HG03439 (cell line): Measurements from ENCODE around the gene ATP5PD.
"Not testable (repeated sequence)": the region's sequence is repeated elsewhere in the genome, so short reads cannot be mapped to it uniquely, and the experiment has no call there.

Experiments used
- ATAC-seq: cut with Tn5 transposase; IDR thresholded peaks from one replicate; pipeline ENCODE4 v1.9.1; 2021; ENCODE audit warnings: mild to moderate bottlenecking, moderate library complexity; ENCODE audit not compliant: unreplicated experiment

Gene ATP5PD

DNA sequence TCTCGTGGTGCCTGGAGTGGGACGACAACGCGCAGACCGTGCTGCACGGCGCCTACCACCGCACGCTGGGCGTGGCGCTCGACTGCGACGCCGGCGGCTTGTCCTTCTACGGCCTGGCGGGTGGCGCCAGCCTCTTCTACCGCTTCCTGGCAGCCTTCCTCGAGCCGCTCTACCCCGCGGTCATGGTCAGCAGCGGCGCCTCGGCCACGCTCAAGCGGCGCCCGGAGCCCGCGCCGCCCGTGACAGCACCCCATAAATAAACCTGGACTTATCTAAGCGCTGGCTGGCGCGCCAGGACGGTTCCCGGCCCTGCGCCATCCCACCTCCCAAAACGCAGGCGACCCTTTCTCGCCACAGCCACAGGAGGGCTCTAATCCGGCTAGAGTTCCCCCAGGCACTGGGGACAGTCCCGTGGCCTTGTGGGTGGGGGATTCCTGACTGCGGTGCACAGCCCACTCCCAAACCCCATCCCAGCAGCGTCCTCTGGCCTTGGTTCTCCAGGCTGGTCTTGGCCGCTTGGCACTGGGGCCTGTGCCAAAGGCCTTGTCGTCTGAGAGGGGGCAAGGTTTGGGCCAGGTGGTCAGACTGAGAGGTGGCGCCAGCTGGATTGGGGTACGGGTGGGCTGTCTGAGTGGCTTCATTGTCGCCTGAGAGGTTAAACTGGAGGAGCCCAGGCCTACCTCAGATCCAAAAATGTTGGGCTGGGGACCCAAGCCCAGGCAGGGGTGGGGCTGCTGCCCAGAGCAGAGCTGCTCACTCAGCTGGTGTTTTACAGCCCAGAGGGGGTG lies 30.9 kb upstream of the ATP5PD start:
- ATAC-seq = no peak

DNA sequence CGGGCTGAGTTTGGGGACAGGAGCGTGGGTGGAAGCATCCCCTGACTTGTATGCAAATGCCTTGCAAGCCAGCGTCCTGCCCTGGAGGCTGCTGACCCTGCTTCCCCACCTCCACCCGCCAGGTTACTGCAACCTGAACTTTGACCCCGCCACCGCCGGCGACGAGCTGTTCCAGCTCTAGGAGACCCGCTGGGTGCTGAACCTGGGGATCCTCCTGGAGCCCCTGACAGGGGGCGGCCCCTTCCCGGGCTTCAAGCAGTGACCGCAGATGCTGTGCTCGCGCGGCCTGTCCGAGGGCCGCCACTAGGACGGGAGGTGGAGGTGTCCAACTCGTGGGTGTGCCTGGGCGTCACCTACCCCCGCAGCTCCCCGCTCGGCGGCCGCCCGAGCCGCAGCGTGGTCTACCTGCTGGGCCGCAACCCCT lies 30.3 kb upstream of the ATP5PD start:
- no peak for ATAC-seq

DNA sequence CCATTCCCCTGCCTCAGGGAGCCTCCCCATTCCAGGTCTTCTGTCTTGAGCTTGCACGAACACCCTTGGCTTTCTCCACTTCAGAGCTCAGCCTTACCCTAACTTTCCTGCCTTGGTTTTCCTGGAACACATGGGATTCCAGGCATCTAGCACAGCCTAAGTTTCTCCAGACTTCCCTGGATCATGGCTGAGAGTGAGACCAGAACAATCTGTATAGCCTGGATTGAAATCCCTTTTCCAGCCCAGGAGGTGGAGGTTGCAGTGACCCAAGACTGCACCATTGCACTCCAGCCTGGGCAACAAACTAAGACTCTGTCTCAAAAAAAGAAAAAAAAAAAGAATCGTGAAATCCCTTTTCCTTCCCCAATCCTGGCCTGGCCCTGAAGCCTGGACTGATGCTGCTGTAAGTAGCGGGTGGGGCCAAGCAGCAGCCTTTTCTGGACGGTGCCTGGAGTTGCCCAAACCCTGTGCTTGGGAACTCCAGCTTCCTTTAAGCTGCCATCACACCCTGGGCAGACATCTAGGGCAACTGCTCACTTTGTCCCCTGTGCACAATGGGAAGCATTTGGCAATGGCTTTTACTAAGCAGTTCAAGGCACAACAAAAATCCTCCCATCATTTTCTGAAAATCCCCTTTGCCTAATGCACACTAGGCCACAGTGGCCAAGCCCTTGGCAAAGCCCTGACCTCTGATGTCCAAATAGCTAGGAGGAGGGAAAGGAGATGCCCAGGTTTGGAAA lies 29.0 kb upstream of the ATP5PD start:
- ATAC-seq = no peak

DNA sequence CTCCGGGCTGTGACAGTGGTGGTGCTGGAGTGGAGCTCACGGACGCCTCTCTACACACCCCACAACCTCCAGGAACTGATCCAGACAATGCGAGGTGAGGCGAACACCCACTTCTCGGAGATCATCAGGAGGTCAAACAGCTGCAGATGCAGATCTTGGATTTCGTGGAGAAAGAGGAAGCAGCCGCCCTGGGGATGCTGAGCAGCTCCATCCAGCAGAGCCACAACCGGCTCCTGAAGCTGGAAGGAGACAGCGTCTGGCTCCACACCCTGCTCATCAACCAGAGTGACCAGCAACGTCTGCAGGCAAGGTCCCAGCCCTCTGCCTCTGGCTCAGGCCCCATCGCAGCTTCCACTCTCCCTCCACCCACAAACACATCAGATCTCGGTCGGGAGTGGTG lies 27.8 kb upstream of the ATP5PD start:
- no peak for ATAC-seq

DNA sequence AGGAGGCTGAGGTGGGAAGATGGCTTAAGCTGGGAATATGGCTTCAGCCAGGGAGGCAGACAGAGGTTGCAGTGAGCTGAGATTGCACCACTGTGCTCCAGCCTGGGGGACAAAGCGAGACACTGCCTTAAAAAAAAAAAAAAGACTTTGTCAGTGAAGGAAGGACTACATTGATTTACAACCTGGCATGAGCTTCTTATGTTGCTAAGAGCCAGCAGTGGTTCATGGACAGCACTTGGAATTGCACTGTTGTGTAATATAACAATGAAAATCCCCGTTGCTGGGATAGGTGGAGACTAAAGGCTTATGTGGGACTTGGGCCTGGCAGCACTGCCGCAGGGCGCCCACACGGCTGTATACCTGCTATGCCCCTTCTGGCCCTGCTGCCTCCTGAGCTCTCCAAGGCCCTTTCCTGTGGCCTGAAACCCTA lies 26.9 kb upstream of the ATP5PD start:
- no peak for ATAC-seq

DNA sequence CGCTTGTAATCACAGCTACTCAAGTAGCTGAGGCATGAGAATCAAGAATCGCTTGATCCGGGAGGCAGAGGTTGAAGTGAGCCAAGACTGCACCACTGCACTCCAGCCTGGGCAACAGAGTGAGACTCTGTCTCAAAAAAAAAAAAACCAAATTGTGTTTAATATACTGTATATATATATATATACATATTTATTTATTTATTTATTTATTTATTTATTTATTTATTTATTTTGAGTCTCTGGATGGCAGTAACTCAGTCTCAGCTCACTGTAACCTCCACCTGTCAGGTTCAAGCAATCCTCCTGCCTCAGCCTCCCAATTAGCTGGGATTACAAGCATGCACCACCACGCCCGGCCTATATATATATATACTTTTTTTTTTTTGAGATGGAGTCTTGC lies 26.1 kb upstream of the ATP5PD start:
- not testable (repeated sequence) for ATAC-seq

DNA sequence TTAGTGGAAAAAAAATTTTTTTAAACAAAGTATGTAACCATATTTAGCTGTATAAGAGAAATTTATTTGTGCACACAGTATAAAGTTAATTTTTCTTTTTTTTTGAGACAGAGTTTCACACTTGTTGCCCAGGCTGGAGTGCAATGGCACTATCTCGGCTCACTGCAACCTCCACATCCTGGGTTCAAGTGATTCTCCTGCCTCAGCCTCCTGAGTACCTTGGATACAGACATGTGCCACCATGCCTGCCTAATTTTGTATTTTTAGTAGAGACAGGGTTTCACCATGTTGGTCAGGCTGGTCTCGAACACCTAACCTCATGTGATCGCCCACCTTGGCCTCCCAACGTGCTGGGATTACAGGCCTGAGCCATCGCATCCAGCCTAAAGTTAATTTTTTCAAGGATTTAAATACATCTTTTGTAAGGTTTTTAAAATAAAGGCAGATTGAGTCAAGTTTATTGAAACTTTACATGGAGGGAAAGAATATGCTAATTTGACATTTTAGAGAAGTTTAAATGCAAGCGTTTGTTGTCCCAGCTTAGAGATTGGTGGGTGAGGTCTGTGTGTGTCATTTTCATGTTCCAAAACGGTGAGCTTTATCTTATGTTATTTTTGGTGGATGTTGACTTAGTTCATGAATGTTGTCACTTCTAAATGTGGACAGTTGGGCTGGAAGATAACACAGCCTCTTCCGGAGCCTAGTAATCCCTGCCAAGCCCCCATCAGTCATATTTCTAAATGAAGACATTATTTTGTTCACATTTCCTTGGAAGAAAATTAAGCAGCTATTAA lies 24.9 kb upstream of the ATP5PD start:
- ATAC-seq = not testable (repeated sequence)

DNA sequence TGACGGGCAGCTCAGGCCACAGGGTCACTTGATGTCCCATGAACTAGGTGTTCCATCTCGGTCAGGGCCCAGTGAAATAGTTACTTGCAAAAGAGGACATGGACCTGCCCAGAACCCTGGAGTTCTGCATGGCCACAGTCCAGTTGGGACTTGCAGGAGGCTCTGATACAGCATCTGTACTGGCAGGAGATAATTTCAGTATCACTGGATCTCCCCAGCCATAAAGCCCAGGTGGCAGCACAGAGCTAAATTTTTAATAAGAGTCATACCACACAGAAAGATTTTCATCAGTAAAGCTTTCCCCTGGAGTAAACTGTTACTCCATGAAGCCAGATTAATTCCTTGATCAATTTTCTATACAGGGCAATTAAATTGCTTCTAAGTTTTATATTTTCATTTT lies 23.0 kb upstream of the ATP5PD start:
- ATAC-seq = no peak

DNA sequence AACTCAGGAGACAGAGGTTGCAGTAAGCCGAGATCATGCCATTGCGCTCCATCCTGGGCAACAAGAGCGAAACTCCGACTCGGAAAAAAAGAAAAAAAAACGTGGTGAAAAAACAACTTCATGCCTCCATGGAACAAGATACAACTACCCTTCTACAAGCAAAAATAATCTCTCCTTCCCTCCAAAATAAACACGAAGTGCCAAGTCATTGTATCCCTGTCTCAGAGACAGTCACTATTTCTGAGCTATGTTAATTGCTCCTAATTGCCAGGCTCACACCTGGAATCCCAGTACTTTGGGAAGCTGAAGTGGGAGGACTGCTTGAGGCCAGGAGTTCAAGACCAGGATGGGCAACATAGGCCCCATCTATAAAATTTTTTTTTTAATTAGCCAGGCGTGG lies 22.0 kb upstream of the ATP5PD start:
- no peak for ATAC-seq

DNA sequence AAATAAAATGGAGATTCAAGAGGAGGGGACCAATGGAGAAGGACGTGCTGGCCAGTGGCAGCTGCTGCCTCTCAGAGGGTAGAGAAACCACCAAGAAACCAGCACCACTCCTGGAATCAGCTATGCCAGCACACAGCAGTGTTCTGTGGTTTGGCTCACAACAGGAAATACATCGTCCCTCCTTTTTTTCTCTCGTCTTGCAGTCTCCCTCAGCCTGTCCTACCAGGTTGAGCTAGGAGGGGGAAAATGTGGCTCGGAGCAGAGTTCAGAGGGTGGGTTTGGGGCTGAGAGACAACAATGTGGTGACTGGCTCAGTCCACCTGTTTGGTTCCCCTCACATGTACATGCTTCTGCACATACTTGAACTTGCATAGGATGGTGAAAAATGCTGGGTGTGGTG lies 21.1 kb upstream of the ATP5PD start:
- ATAC-seq = no peak

DNA sequence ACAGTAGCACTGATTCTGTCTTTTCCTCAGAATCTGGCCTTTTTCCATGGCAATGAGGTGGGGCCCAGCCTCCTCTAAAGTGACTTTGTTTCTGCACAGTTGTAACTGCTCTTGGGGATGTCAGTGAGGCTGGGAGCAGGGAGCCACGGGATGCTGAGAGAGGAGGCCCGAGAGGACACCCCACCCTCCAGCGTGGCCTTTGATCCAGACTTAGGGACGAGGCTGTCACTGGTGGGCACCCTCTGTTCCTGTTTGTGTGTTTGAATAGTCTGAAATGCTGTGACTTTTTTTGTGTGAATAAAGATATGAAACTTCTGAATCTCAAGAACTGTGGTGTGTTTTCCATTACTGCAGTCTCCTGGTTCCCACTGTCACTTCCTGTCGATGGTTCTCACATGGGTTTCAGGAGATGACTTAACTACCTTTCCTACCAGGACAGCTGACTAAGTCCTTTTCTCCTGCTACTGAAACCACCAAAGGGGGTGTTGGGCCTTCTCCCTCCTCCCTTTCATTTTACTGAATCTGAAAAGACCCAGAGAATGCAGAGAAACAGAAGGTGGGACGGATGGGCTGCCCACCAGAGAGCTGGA lies 18.9 kb upstream of the ATP5PD start:
- ATAC-seq = no peak

DNA sequence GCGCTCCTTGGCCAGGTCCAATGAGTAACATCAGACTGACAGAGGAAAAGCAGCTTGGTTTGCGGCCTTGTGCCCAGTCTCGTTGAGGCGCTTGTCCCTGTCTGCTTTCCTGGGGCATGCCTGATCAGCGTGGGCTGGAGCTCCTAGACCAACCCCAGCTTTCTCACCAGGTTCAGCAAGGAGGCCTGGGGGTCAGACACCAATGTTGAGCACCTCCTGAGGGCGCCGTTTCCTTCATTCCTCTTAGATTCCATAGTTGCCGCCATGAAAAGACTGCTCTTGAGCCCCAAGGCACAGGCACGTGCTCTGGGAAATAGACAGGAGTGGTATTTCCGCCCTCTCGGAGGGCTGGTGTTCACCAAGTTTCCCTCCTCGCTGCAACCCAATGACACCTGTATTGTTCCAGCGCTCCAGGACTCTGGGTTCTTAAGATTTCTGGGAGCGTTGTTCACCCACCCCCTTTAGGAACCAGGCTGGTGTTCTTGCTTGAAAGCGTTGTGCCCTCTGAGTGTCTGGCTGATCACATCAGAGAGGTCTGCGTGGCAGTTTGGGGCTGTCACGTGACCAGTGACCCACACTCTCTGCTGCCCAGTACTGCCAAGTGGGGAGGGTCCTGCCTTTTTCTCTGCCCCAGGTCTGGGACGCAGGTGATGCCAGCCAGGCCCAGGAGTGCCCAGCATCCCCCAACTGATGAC lies 18.2 kb upstream of the ATP5PD start:
- ATAC-seq = no peak

DNA sequence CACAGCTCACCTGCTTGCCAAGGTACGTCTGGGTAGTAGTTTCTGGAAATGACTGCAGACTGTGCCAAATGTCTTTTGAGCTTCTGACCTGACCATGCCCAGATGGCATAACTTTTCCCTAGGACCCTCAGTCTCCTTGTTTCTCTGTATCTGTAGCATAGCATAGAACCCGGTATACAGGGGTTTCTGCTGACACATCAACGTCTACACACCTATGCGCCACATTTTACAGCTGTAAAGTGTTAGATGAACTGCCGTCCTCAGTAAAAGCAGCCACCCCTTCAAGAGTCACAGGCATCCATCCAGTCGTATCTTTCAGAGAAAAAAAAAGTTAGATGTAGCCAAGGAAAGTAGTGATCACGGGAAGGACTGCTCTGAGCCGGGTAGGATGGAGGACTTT lies 17.7 kb upstream of the ATP5PD start:
- no peak for ATAC-seq

DNA sequence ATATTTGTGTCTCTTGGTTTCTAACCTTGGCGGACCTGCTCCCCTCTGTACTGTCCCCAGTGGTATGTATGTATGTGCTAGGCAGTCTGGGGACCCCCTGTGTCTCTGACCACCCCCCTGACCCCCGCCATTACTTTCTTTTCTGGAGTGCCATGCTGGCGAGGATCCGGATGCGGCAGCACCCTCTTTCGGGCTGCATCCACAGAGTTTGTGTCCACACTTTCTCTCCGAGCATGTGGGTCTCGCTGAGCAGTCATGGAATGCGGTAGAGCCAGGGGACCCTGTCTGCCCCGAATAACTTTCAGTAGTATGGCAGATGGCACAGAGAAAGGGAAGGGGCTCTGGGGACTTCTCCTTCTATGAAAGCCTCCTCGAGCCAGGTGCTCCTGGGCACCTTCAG lies 17.3 kb upstream of the ATP5PD start:
- no peak for ATAC-seq

DNA sequence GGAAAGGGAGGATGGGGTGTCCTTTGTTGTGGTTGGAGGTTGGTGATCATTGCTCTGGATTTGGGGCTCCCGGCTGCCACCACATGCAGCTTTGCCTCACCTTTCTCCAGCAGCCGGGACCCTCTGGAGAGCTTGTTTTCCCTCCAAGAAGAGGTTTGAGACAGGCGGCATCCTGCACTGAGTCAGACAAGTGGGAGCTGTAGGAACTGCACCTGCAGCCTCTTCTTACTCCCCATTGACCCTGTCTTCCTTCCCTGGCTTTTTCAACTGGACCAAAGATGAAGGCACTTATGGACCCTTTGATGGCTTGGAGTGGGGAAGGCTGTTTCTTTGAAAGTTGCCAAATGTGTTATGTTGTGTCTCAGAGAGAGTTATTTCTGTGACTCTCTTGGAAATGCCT lies 16.9 kb upstream of the ATP5PD start:
- ATAC-seq = no peak

DNA sequence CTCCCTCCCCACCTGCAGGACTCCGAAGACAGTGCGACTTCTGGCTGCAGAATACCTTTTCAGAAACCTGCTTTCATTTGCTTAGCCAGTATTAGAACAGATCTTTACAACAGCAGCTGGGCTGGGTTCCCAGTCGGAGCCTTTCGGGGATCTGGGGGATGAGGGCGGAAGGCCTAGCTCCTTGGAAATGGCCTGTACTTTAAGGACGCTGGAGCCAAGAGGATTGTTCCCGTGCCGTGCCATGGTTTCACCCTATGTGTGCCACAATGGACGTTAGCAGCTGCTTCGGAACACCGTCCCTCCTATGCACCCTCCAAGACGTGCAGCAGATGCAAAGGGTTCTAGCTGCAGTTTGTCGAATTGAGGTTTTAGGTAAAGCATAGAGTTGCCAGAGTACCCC lies 16.4 kb upstream of the ATP5PD start:
- ATAC-seq = no peak

DNA sequence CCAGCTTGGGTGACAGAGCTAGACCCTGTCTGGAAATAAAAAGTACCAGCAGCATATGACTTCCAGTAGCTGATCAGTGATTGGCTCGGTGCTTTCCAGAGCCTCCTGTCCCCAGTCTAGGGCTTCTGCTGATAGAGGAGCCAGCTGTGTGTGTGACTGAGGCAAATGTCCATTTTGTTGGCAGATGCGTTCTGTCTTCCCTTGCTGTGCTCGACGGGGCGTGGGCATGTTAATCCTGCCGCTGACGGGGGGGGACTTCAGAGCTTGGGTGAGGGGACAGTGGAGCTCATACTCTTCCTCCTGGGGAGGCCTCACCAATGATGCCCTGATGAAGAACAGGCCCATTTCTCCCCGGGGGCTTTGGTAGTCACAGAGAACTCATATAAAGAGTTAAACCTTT lies 14.8 kb upstream of the ATP5PD start:
- ATAC-seq = no peak

DNA sequence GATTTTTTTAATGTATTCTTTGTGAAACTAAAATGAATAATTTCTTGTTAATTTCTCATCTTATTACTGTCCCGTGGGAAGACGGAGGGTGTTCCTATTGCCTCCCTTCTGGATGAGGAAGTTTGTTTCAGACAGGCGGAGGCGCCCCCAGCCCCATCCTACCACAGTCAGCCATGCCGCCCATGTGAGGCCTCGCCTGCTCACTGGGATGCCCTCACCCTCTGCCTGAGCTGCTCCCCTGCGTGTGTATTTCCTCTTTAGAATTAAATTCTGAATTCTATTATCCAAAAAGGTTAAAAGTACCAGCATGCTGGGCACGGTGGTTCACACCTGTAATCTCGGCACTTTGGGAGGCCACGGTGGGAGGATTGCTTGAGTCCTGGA lies 14.3 kb upstream of the ATP5PD start:
- no peak for ATAC-seq

DNA sequence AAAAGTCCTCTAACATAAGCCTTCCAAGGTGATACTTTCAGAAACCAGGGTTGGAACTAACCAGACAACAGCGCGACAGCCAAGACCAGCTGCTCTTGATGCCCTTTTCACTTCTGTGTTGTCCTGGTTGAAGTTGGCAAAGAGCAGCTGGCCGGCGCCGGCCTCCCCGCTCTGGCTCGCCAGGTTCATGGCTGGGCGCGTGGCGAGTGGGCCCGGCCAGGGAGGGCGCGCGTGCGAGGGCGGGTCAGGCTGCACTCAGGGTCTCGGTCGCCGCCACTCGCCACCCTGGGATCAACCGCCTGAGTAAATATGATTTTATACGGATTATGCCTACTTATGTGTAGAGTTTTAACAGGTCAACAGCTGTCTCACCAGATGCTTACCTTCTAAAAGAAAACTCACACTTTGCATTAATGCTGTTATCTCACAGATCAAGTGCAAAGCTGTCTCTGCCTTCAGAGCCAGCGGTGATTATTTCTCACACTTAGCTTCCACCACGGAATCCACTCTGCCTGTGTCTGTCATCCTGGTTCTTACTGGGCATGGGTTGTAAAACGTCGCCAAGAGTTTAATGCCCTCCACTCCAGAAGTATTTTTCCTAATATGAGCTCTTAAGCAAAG lies 13.8 kb upstream of the ATP5PD start:
- no peak for ATAC-seq
